ENCODE data around the gene DHRSX. TPM values are rescaled to one million over a fixed set of nuclear protein-coding genes. Genes with fewer than 3 reads are reported as not detected.
"Not testable (repeated sequence)": the region's sequence is repeated elsewhere in the genome, so short reads cannot be mapped to it uniquely, and the experiment has no call there.

The DHRSX gene
- total RNA-seq, 1 donor from 2014 or later: 37.1 TPM

GRCh38 chrX:2390754-2391153 lies 110.0 kb downstream of the DHRSX start:
- H3K36me3 Mint-ChIP-seq (ENCODE audit: unreplicated experiment): peaks cover 27% of the 10 kb centered on the region
- TF ChIP-seq CTCF (IDR thresholded peaks at IDR 0.05; ENCODE audit: partially characterized antibody, unreplicated experiment): no peak
- H3K9me3 Mint-ChIP-seq (ENCODE audit: unreplicated experiment): peaks cover 17% of the 10 kb centered on the region
- peaks cover 8% of the 10 kb centered on the region for H3K27me3 Mint-ChIP-seq (ENCODE audit: unreplicated experiment)
- no peak overlapping the region for H3K4me3 Mint-ChIP-seq (ENCODE audit: unreplicated experiment)
- H3K4me1 Mint-ChIP-seq (ENCODE audit: low read depth, unreplicated experiment): no peaks in the 10 kb centered on the region
- H3K27ac Mint-ChIP-seq (ENCODE audit: unreplicated experiment): no peak overlapping the region
- no peak for DNase-seq

DNA sequence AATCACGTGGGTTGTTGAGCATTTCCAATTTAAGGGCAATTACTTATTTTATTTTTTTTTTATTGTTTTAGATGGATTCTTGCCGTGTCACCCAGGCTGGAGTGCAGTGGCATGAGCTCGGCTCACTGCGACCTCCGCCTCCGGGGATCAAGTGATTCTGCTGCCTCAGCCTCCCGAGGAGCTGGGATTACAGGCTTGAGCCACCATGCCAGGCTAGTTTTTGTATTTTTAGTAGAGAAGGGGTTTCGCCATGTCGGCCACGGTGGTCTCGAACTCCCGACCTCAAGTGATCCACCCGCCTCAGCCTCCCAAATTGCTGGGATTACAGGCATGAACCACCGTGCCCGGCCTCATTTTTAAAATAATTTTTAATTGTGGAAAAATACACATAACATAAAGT lies 111.0 kb downstream of the DHRSX start:
- not testable (repeated sequence) for H3K4me3 Mint-ChIP-seq (ENCODE audit: unreplicated experiment); H3K4me1 Mint-ChIP-seq (ENCODE audit: low read depth, unreplicated experiment); H3K27ac Mint-ChIP-seq (ENCODE audit: unreplicated experiment); DNase-seq; H3K27me3 Mint-ChIP-seq (ENCODE audit: unreplicated experiment)
- H3K36me3 Mint-ChIP-seq (ENCODE audit: unreplicated experiment): peaks cover 27% of the 10 kb centered on the region
- H3K9me3 Mint-ChIP-seq (ENCODE audit: unreplicated experiment): peaks cover 16% of the 10 kb centered on the region

GRCh38 chrX:2389324-2389723 lies 111.5 kb downstream of the DHRSX start:
- Mint-ChIP-seq H3K9me3 (ENCODE audit: unreplicated experiment) (peaks cover 15% of the 10 kb centered on the region), H3K4me1 (ENCODE audit: low read depth, unreplicated experiment) (no peaks in the 10 kb centered on the region), H3K4me3 (ENCODE audit: unreplicated experiment) (no peak overlapping the region), H3K36me3 (ENCODE audit: unreplicated experiment) (peaks cover 27% of the 10 kb centered on the region), H3K27me3 (ENCODE audit: unreplicated experiment) (peaks cover 8% of the 10 kb centered on the region), H3K27ac (ENCODE audit: unreplicated experiment) (no peak overlapping the region)
- TF ChIP-seq CTCF (IDR thresholded peaks at IDR 0.05; ENCODE audit: partially characterized antibody, unreplicated experiment): no peak
- DNase-seq: no peak

- no peak for DNase-seq
- peaks cover 12% of the 10 kb centered on the region for H3K9me3 Mint-ChIP-seq (ENCODE audit: unreplicated experiment)
- H3K36me3 Mint-ChIP-seq (ENCODE audit: unreplicated experiment): peaks cover 22% of the 10 kb centered on the region
- H3K27me3 Mint-ChIP-seq (ENCODE audit: unreplicated experiment): peaks cover 6% of the 10 kb centered on the region
- H3K4me1 Mint-ChIP-seq (ENCODE audit: low read depth, unreplicated experiment): no peaks in the 10 kb centered on the region
- H3K4me3 Mint-ChIP-seq (ENCODE audit: unreplicated experiment): no peak overlapping the region
- H3K27ac Mint-ChIP-seq (ENCODE audit: unreplicated experiment): no peak overlapping the region
- TF ChIP-seq CTCF (IDR thresholded peaks at IDR 0.05; ENCODE audit: partially characterized antibody, unreplicated experiment): no peak
Measured at GRCh38 chrX:2388669-2389068, 112.1 kb downstream of the DHRSX start.

DNA sequence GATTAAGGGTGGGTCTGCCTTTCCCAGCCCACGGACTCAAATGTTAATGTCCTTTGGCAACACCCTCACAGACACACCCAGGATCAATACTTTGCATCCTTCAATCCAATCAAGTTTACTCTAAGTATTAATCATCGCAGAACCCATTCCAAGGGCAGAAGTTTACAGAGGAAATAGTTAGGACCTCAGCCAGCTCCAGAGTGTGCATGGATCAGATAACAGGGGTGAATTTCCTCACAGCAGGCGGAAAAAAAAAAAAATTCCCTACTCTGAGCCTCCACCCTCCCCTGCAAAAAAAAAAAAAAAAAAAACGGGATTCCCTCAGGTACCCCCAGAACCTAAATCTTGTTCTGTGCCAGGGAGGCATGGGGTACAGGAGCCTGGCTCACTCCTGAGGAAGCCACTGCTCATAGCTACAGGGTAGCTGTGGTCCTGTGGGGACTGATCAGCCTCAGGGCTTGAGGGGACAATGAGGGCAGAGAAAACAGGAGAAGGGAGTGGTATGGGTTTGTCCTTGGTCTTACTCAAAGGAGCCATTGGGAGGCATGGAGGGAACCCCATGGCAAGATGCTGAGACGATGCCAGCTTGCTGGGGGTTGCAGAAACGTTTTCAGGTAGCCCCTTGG lies 113.0 kb downstream of the DHRSX start:
- no peak overlapping the region for H3K4me3 Mint-ChIP-seq (ENCODE audit: unreplicated experiment)
- DNase-seq: no peak
- H3K4me1 Mint-ChIP-seq (ENCODE audit: low read depth, unreplicated experiment): no peaks in the 10 kb centered on the region
- H3K27ac Mint-ChIP-seq (ENCODE audit: unreplicated experiment): no peak overlapping the region
- H3K27me3 Mint-ChIP-seq (ENCODE audit: unreplicated experiment): peaks cover 6% of the 10 kb centered on the region
- TF ChIP-seq CTCF (IDR thresholded peaks at IDR 0.05; ENCODE audit: partially characterized antibody, unreplicated experiment): no peak
- H3K36me3 Mint-ChIP-seq (ENCODE audit: unreplicated experiment): peaks cover 20% of the 10 kb centered on the region
- H3K9me3 Mint-ChIP-seq (ENCODE audit: unreplicated experiment): peaks cover 12% of the 10 kb centered on the region
